KOPT-K1 (cell line): Measurements from ENCODE around the gene BID.
A peak's percentile ranks its signal among the peaks of the same experiment; 100 is the strongest.
"Not testable (repeated sequence)": the region's sequence is repeated elsewhere in the genome, so short reads cannot be mapped to it uniquely, and the experiment has no call there.

ENCODE experiments used
- H3K27ac ChIP-seq: fragments of 200-600 bp; sonication (generic); 2 replicates; pipeline ENCODE4 v1.5.1; 2016; ENCODE audit warnings: antibody characterized with exemption, mild to moderate bottlenecking, low read depth, low read length; ENCODE audit not compliant: poor library complexity, severe bottlenecking
- H3K36me3 ChIP-seq: fragments of 200-600 bp; sonication (generic); 2 replicates; pipeline ENCODE4 v1.5.1; 2017; ENCODE audit warnings: antibody characterized with exemption, mild to moderate bottlenecking, low read length, moderate library complexity; ENCODE audit not compliant: insufficient read depth
- H3K9me3 ChIP-seq: fragments of 200-600 bp; sonication (generic); 2 replicates; pipeline ENCODE4 v1.5.1; 2017; ENCODE audit warnings: antibody characterized with exemption, low read length, mild to moderate bottlenecking; ENCODE audit not compliant: insufficient read depth, poor library complexity, severe bottlenecking

BID gene

GRCh38 chr22:17772249-17772957 is 1.9 kb downstream of the BID start:
- no peaks in the 10 kb centered on the region for H3K9me3 ChIP-seq
- H3K36me3 ChIP-seq, result peaks cover 36% of the 10 kb centered on the region
- H3K27ac ChIP-seq, result peak overlapping the region; percentile 100

GRCh38 chr22:17770180-17771077 is 3.8 kb downstream of the BID start:
- Histone ChIP-seq H3K36me3 (peaks cover 36% of the 10 kb centered on the region), H3K9me3 (no peaks in the 10 kb centered on the region), H3K27ac (peak overlapping the region; percentile 22)

- no peaks in the 10 kb centered on the region for H3K9me3 ChIP-seq
- peak overlapping the region; percentile 22 for H3K27ac ChIP-seq
- H3K36me3 ChIP-seq, result peaks cover 36% of the 10 kb centered on the region
Measured at GRCh38 chr22:17769716-17770082, 4.6 kb downstream of the BID start.

GRCh38 chr22:17769013-17769715 is 5.1 kb downstream of the BID start:
- H3K9me3 ChIP-seq, result no peaks in the 10 kb centered on the region
- peaks cover 36% of the 10 kb centered on the region for H3K36me3 ChIP-seq

GRCh38 chr22:17767233-17768065 is 6.8 kb downstream of the BID start:
- Histone ChIP-seq H3K27ac (peak overlapping the region; percentile 57), H3K9me3 (no peaks in the 10 kb centered on the region)

More at GRCh38 chr22:17769013-17769715, 5.1 kb downstream of the BID start:
- H3K27ac ChIP-seq, result peak overlapping the region; percentile 22

GRCh38 chr22:17764852-17765251 is 9.4 kb downstream of the BID start:
- H3K27ac ChIP-seq, result peak overlapping the region; percentile 90
- H3K36me3 ChIP-seq, H3K9me3 ChIP-seq: not testable (repeated sequence)

More at GRCh38 chr22:17767233-17768065, 6.8 kb downstream of the BID start:
- H3K36me3 ChIP-seq, result peaks cover 34% of the 10 kb centered on the region

- H3K27ac ChIP-seq, result peak overlapping the region; percentile 90
- H3K9me3 ChIP-seq, result no peaks in the 10 kb centered on the region
- peaks cover under 1% of the 10 kb centered on the region for H3K36me3 ChIP-seq
Measured at GRCh38 chr22:17764036-17764435, 10.2 kb downstream of the BID start.

GRCh38 chr22:17763442-17763841 is 10.8 kb downstream of the BID start:
- H3K36me3 ChIP-seq, H3K9me3 ChIP-seq: not testable (repeated sequence)
- peak overlapping the region; percentile 90 for H3K27ac ChIP-seq

- H3K9me3 ChIP-seq, result no peaks in the 10 kb centered on the region
- peak overlapping the region; percentile 51 for H3K27ac ChIP-seq
- H3K36me3 ChIP-seq, result no peaks in the 10 kb centered on the region; the same call in 1 of the 2 replicates
Measured at GRCh38 chr22:17761138-17761488, 13.2 kb downstream of the BID start.

- H3K27ac ChIP-seq, result no peak overlapping the region
- H3K9me3 ChIP-seq, result no peaks in the 10 kb centered on the region
- H3K36me3 ChIP-seq, result peaks cover 30% of the 10 kb centered on the region
Measured at GRCh38 chr22:17754233-17754925, 19.9 kb downstream of the BID start.

GRCh38 chr22:17753401-17753989 is 20.8 kb downstream of the BID start:
- H3K27ac ChIP-seq, result no peak overlapping the region
- peaks cover 39% of the 10 kb centered on the region for H3K36me3 ChIP-seq
- no peaks in the 10 kb centered on the region for H3K9me3 ChIP-seq

GRCh38 chr22:17751596-17751995 is 22.7 kb downstream of the BID start:
- H3K27ac ChIP-seq, result no peak overlapping the region
- peaks cover 50% of the 10 kb centered on the region for H3K36me3 ChIP-seq

GRCh38 chr22:17749605-17750395 is 24.5 kb downstream of the BID start:
- no peaks in the 10 kb centered on the region for H3K9me3 ChIP-seq
- no peak overlapping the region for H3K27ac ChIP-seq
- peaks cover 47% of the 10 kb centered on the region for H3K36me3 ChIP-seq

More at GRCh38 chr22:17751596-17751995, 22.7 kb downstream of the BID start:
- no peaks in the 10 kb centered on the region for H3K9me3 ChIP-seq
